ENCODE results near the gene MAMLD1.

Gene MAMLD1

GRCh38 chrX:150540965-150541364 lies 177.8 kb downstream of the MAMLD1 start:
- H3K27me3 ChIP-seq (ENCODE audit: control insufficient read depth, low read length) = no peaks in the 10 kb centered on the region
- H3K4me2 ChIP-seq (ENCODE audit: low read length) = no peak overlapping the region
- no peaks in the 10 kb centered on the region for H3F3A ChIP-seq (ENCODE audit: control insufficient read depth, insufficient read depth)
- no peaks in the 10 kb centered on the region for H3K4me1 ChIP-seq (ENCODE audit: control insufficient read depth, low read length)
- H3K9me2 ChIP-seq (replicated peaks; ENCODE audit: control insufficient read depth, low read length) = no peaks in the 10 kb centered on the region
- H3K36me3 ChIP-seq (ENCODE audit: control insufficient read depth, low read length) = no peaks in the 10 kb centered on the region
- no peak for TF ChIP-seq EZH2phosphoT487 (IDR thresholded peaks at IDR 0.05; ENCODE audit: borderline replicate concordance, low read length)
- TF ChIP-seq, protein P1, sequence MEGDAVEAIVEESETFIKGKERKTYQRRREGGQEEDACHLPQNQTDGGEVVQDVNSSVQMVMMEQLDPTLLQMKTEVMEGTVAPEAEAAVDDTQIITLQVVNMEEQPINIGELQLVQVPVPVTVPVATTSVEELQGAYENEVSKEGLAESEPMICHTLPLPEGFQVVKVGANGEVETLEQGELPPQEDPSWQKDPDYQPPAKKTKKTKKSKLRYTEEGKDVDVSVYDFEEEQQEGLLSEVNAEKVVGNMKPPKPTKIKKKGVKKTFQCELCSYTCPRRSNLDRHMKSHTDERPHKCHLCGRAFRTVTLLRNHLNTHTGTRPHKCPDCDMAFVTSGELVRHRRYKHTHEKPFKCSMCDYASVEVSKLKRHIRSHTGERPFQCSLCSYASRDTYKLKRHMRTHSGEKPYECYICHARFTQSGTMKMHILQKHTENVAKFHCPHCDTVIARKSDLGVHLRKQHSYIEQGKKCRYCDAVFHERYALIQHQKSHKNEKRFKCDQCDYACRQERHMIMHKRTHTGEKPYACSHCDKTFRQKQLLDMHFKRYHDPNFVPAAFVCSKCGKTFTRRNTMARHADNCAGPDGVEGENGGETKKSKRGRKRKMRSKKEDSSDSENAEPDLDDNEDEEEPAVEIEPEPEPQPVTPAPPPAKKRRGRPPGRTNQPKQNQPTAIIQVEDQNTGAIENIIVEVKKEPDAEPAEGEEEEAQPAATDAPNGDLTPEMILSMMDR (IDR thresholded peaks at IDR 0.05; ENCODE audit: low read depth, low read length, poor library complexity, severe bottlenecking) = no peak
- H3K9me3 ChIP-seq (ENCODE audit: control insufficient read depth, insufficient read depth, low read length) = no peaks in the 10 kb centered on the region
- H3K27ac ChIP-seq (ENCODE audit: low read depth, low read length) = no peak overlapping the region
- no peaks in the 10 kb centered on the region for H4K20me1 ChIP-seq (ENCODE audit: control insufficient read depth, insufficient read depth, low read depth, low read length)
- no peak overlapping the region for H3K4me3 ChIP-seq (ENCODE audit: low read length)
- H3K79me2 ChIP-seq (ENCODE audit: control insufficient read depth, low read length) = no peaks in the 10 kb centered on the region

DNA sequence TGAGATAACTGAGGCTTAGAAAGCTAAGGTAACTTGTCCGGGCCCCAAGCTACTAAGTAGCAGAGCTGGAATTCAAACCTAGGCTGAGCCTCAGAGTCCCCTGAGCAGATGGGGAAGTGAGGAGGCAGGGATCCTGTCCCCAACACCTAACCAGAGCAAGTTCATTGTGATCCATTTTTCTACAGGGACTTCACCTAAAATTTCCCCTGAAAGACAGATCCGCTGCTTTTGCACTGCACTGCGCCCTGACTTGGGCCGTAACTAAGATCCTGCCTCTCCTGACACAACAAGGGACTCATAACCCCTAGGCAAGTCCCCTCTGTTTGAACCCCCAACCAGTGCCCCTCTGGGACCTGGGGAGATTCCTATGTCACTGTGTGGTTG lies 179.7 kb downstream of the MAMLD1 start:
- no peaks in the 10 kb centered on the region for H3F3A ChIP-seq (ENCODE audit: control insufficient read depth, insufficient read depth)
- H3K27ac ChIP-seq (ENCODE audit: low read depth, low read length) = no peak overlapping the region
- no peak overlapping the region for H3K4me3 ChIP-seq (ENCODE audit: low read length)
- H3K4me1 ChIP-seq (ENCODE audit: control insufficient read depth, low read length) = peaks cover 16% of the 10 kb centered on the region
- no peaks in the 10 kb centered on the region for H4K20me1 ChIP-seq (ENCODE audit: control insufficient read depth, insufficient read depth, low read depth, low read length)
- H3K27me3 ChIP-seq (ENCODE audit: control insufficient read depth, low read length) = no peaks in the 10 kb centered on the region
- H3K36me3 ChIP-seq (ENCODE audit: control insufficient read depth, low read length) = no peaks in the 10 kb centered on the region
- TF ChIP-seq, protein P1 (IDR thresholded peaks at IDR 0.05; ENCODE audit: low read depth, low read length, poor library complexity, severe bottlenecking) = no peak
- no peak for TF ChIP-seq EZH2phosphoT487 (IDR thresholded peaks at IDR 0.05; ENCODE audit: borderline replicate concordance, low read length)
- no peaks in the 10 kb centered on the region for H3K9me3 ChIP-seq (ENCODE audit: control insufficient read depth, insufficient read depth, low read length)
- H3K79me2 ChIP-seq (ENCODE audit: control insufficient read depth, low read length) = no peaks in the 10 kb centered on the region
- no peak overlapping the region for H3K4me2 ChIP-seq (ENCODE audit: low read length)
- H3K9me2 ChIP-seq (replicated peaks; ENCODE audit: control insufficient read depth, low read length) = no peaks in the 10 kb centered on the region

- peaks cover 19% of the 10 kb centered on the region for H3K4me1 ChIP-seq (ENCODE audit: control insufficient read depth, low read length)
- H3K79me2 ChIP-seq (ENCODE audit: control insufficient read depth, low read length) = no peaks in the 10 kb centered on the region
- no peak for TF ChIP-seq EZH2phosphoT487 (IDR thresholded peaks at IDR 0.05; ENCODE audit: borderline replicate concordance, low read length)
- TF ChIP-seq, protein P1 (IDR thresholded peaks at IDR 0.05; ENCODE audit: low read depth, low read length, poor library complexity, severe bottlenecking) = no peak
- H3K4me2 ChIP-seq (ENCODE audit: low read length) = no peak overlapping the region
- no peaks in the 10 kb centered on the region for H3K9me2 ChIP-seq (replicated peaks; ENCODE audit: control insufficient read depth, low read length)
- no peaks in the 10 kb centered on the region for H3K27me3 ChIP-seq (ENCODE audit: control insufficient read depth, low read length)
- H3K4me3 ChIP-seq (ENCODE audit: low read length) = no peak overlapping the region
- H3K27ac ChIP-seq (ENCODE audit: low read depth, low read length) = no peak overlapping the region
- H3K9me3 ChIP-seq (ENCODE audit: control insufficient read depth, insufficient read depth, low read length) = no peaks in the 10 kb centered on the region
- no peaks in the 10 kb centered on the region for H3K36me3 ChIP-seq (ENCODE audit: control insufficient read depth, low read length)
- H3F3A ChIP-seq (ENCODE audit: control insufficient read depth, insufficient read depth) = no peaks in the 10 kb centered on the region
- no peaks in the 10 kb centered on the region for H4K20me1 ChIP-seq (ENCODE audit: control insufficient read depth, insufficient read depth, low read depth, low read length)
These were observed 180.4 kb downstream of the MAMLD1 start for GRCh38 chrX:150543230-150544155.
